Stimulated activated CD4-positive, alpha-beta T cell treated with anti-CD3 and anti-CD28 coated beads, Interleukin-4, amount 100 ng/mL, for 4 hours (primary cell): ENCODE measurements around the gene PRSS57.

Experiments
- DNase-seq, 2 experiments: peaks; one replicate each; pipeline ENCODE4 v3.0.0-alpha.2; 2020

Gene PRSS57

DNA sequence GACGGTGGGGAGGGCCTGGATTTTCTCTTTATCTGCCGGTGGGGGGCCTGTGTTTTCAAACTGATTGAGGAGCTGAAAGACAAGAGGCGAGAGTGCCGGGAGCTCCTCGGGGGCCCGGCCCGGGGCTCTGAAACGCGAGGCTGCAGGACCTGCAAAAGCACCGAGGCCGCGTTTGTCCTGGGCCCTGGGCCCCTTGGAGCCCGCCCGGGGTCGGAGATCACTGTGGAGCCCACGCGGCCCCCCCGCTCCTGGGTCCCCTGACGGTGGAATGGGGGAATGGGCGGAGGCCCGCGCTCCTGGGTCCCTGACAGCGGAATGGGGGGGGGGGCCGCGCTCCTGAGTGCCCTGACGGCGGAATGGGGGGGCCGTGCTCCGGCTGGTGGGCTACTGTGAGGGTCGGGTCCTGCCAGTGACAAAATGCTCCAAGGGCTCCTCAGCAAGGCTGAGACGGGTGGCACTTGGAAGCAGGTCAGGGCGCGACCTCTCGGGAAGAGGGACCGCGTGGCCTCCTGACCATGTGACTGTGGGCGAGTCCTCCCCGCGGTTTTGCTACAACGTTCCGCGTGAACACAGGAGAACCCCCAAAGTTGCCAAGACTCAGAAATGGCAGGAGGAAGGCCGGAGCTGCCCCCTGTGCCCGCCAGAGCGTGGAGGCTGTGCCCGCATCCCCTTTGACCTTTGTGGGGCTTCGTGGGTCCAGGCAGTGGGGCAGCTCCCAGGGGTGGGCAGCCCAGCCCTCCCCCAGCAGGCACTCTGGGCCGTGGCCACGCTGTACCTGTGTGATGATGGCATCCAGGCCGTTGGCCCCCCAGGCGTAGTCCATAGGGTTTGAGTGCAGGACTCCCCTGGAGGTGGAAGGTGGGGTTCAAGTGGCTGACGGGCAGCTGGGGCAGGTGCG is 46.1 kb downstream of the PRSS57 start:
- DNase-seq: no peak

DNA sequence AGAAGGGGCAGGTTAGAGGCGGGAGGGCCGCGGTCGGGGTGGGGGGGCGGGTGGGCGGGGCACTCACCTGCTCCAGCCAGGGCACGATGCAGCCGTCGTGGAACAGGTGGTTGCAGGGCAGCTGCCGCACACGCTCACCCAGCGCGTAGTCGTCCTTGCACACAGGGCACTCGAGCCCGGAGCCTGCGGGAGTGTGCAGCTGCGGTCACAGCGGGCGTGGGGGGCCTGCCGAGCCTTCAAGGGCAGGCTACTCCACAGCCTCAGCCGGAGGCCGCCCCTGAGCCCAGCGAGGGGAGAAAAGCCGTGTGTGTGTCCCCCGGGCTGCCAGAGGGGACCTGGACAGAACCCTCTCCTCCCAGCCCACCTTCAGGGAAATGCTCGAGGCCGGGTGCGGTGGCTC is 46.9 kb downstream of the PRSS57 start:
- DNase-seq: no peak

DNA sequence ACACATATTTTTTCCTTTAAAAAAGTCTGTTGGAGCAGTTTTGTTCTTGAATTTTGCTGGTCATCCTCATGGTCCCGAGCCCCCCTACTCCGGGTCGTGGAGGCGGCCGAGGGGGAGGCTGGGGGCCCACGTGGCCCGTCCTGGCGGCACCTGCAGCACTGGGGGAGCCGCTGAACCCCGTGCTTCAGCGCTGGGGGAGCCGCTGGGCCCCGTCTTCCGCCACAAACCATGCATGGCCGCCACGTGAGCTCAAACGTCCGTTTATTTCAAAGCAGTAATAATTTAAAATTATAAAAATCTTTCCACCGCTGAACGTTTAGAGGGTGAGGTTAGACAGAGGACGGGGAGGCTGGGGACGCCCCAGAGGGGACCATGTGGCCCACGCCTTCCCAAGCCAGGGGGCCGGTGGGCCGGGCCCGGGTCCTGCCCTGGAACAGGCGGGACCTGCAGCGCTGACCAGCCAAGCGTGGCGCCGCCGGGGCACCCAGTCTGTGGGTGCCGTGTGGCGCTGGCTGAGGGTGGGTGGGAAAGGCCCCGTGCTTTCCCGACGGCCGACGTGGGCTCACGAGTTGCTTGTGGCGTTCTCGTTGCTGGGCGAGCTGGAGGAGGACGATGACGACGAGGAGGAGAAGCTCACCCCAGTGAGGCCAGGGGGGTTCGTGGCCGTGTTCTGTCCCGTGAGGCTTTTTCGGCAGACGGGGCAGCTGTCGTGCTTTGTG is 47.5 kb downstream of the PRSS57 start:
- no peak for DNase-seq

DNA sequence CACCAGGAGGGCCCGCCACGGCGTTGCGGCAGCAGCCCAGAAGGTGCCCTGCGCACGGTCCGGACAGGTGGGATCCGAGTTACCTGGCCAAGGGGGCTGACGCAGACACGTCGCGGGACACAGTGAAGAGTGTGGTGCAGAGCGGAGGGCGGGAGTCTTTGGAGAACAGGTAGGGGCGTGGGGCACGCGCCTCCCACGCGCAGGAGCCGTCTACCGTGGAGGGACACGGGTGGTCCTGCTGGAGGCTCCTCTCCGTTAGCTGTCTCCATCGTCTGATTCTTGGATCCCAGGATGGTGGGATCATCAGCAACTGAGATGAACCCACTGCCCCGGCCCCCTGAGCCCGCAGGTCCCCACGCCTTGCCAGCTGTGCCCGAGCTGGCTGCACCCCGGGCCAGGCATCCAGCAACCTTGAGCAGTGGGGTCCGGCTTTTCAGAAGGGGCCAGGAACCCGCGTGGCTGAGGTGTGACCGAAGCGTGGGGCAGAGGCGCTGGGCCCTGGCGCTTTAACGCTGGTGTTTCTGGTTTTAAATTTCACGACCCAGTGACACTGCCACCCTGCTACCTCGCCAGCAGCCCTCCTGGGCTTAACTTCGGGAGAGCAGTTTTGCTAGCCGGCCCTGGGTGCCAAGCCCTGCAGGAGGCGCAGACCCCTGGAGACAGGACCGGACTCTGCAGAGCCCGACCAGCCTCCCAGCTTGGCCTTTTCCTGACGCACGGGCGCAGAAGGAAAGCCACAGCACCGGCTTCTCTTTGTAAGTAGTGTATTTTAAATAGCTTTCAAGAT is 48.3 kb downstream of the PRSS57 start:
- no peak for DNase-seq

DNA sequence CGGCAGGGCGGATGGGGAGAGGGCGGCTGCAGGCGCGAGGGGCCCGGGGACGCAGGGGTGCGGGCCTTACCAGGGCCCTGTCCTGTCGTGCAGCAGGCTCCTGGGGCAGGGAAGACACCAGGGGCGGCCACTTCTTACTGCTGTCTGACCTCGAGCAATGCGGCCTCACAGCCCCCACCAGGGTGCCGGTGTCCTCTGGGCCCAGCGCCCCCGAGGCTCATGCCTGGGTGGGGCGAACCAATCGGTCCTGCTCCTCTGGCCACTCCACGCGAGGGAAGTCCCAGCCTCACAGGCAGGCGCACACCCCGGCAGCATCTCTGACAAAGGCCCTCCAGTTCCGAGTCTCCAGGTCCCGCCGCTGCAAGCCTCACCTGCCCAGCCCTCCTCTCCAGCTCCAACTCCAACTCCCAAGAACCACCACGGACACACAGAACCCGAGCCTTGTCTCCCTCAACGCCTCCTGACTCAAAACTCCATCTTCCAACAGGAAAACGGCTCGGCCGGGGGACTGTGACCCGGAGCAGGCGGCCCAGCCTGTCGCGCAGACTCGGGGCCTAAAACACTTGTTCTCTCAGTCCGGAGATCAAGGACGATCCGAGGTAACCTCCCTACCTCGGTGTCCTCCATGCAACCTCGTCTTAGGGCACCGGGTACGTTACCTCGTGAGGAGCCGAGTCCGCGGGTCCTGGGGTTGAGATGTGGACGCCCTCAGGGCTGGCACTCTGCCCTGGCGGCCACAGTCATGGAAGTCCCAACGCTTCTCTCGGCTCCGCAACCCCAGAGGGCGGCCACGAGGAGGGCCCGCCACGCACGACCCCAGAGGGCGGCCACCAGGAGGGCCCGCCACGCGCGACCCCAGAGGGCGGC is 49.1 kb downstream of the PRSS57 start:
- DNase-seq: no peak

DNA sequence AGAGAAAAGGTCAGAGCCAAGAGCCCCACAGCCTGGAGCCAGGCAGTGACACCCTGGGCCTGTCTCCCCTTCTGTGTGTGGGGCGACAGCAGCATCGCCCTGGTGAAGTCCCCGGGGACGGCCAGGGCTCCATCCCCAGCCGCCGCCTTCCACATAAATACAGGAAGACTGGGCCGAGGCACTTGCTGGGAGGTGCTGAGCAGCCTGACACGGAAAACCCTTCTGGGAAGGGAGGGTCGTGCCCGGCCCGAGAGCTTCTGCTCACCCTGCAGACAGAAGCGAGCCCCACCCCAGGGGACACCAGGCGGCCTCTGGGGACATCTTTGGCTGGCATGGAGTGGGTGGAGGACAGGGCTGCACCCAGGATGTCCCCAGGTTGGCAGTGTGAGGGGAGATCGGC is 50.5 kb downstream of the PRSS57 start:
- DNase-seq: no peak

DNA sequence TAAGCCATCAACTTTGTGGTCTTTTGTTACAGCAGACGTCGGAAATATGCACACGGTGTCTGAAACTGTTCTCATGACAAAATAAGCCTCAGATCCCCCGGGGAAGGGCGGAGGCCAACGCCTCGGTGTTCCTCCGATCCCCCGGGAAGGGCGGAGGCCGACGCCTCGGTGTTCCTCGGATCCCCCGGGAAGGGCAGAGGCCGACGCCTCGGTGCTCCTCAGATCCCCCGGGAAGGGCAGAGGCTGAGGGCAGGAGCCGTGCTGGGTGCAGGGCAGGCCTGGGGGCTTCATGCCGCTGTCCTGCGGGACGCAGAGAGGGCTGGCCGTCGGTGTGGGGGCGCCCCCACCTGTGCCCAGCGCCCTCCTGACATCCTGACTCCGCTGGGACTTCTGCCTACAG is 50.9 kb downstream of the PRSS57 start:
- no peak for DNase-seq

DNA sequence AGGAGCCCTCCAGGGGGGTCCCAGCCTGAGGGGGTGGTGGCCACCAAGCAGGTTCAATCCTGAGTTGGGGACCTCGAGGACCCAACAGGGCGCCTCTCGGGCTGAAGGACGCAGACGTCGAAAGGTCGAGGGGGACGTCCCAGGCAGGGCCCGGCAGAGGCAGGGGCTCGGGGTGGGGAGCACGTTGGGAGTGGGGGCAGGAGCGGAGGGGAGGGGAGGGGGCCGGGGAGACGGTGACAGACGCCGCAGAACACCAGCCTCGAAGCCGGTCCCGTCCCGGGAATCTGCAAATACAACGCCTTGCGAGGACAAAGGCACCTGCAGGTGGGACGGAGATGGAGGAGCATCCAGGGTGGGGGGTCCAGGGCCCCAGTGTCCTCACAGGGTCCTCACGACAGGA is 51.5 kb downstream of the PRSS57 start:
- DNase-seq: no peak

DNA sequence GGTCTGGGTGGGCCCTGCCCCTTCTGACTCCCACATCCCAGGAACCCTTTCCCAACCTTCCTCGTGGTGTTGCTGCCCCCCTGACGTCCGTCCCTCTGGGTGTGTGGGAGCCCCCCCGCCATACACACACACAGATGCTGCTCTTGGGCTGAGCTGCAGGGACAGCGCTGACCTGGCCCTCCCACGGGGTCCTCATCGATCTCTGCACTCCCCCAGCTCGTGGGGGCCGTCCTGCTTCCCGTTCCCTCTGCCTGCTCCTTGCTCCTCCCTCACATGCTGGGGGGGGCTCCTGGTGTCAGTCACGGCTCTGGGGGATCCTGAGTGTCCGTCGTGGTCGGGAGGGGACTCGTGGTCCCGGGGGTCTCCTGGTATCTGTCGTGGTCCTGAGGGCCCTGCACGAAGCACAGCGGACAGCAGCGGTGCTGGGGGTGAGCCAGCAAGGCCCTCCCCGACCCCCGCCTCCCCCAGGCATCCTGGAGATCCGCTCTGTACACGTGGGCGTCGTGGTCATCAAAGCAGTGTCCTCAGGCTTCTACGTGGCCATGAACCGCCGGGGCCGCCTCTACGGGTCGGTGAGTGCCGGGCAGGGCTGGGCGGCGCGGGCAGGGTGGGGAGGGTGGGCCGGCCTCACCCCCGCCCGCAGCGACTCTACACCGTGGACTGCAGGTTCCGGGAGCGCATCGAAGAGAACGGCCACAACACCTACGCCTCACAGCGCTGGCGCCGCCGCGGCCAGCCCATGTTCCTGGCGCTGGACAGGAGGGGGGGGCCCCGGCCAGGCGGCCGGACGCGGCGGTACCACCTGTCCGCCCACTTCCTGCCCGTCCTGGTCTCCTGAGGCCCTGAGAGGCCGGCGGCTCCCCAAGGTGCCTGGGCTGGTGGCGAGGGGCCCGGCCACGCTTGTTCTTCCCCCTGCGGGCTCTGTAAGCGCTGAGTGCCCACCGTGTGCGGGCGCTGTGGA is 52.2 kb downstream of the PRSS57 start:
- DNase-seq: no peak

DNA sequence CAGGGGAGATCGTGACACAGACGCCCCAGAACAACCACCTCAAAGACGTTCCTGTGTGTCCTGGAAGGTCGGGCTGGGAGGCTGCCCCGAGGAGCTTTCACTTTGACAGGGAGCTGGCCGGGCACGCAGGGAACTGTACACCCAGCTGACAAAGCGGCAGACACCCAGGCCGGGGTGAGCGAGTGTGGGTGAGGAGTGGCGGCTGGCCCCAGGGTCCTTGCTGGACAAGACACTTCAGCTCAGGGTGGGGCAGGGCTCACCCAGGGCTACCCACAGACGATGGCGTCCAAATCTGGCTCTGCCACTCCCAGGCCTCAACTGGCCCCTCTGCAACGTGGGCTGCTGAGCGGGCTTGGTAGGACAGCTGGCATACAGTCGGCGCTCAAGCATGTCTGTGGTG is 53.5 kb downstream of the PRSS57 start:
- DNase-seq: no peak

DNA sequence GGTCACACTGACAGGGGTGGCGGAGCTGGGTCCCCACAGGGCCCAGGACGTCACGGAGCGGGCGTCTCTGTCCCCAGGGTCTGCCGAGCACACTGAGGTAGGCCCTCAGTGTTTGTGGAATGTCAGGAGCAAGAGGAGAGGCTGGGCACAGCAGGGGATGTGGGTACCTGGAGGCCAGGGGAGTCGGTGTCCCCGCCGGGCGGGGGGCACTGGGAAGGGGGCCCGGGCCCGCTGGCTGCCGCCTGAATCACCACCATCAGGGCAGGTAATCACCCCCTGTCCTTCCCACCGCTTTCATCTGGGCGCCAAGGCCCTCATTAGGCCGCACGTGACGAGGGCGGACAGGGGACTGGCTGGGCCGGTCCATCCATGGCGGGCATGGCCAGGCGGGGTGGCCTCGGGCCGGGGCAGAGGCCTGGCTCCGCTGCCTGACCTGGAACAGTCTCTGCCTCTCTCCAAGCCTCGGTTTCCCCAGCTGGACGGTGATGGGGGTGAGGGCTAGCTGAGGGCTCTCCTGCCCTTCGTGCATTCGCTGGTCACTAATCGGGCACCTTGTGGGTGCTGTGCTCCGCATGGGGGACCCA is 54.6 kb downstream of the PRSS57 start:
- DNase-seq: no peak

DNA sequence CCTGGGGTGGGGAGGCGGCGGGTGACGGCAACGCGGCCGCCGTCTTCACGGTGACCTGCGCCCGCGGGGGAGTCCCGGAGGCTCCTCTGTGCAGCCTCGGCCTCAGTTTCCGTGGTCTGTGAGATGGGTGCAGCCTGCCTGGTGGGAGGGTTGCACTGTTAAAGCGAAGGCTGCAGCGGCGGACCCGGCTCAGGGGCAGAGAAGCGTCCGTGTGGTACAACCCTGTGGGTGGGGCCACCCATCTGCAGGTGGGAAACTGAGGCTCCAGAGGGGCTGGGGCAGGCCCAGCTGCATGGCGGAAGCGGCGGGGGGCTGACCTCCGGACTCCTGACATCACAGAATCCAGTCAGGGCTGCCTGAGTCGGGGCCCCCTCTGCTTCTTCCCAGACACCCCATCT is 55.1 kb downstream of the PRSS57 start:
- no peak for DNase-seq

DNA sequence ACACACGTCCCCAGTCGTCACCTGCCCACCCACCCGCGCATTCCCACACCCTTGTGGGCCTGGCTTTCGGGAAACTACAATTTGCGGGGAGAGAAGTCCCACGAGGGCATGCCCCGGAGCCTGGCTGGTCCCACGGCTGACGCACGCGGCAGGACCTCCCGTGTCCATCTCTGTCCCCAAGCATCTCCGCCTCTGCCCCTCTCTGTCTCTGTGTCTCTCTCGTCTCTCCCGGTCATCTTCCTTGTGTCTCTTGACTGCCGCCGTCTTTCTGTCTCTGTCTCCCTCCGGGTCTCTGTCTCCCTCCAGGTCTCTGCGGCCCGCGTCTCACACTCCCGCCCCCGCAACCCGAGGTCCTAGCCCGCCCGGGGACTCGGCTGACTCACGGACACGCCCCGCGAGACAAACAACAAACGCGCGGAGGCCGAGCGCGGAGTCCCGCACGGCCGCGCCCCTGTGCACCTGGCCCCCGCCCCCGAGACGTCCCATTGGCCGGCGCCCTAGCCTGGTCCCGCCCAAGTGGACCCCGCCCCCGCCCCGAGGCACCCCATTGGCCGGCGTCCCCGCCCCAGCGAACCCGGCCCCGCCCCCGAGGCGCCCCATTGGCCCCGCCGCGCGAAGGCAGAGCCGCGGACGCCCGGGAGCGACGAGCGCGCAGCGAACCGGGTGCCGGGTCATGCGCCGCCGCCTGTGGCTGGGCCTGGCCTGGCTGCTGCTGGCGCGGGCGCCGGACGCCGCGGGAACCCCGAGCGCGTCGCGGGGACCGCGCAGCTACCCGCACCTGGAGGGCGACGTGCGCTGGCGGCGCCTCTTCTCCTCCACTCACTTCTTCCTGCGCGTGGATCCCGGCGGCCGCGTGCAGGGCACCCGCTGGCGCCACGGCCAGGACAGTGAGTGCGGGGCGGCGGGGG is 55.7 kb downstream of the PRSS57 start, which contains the start of gene FGF22:
FGF22 (plus strand) TSS at position 627 of the 908 bp plus-strand sequence; CDS start at position 674, 47 bp downstream.
- DNase-seq: peak; percentile 95 to 96

DNA sequence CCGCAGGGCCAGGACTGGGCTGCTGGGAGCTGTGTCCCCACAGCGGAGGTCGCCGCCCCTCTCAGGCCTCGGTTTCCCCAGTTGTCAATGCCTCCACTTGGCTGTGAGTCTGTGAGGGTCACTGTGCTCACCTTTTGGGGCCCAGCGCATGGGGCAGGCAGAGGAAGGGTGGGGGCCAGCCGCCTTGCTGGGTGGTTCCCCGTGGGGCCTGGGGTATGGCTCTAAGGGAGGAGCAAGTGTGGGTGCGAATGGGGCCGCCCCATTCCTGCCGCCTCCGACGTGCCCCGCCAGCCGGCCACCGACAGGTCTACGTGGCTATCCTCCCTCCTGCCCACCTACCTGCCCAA is 56.4 kb downstream of the PRSS57 start:
- DNase-seq: no peak
